GM10266 (cell line): Measurements from ENCODE around the gene NFKB2.

Experiments used
- DNase-seq: peaks from one replicate; pipeline ENCODE4 v3.0.0; 2012; ENCODE audit errors: extremely low spot score
- TF ChIP-seq, protein P1 (sequence below): IDR thresholded peaks from 2 replicates; pipeline ENCODE4 v1.5.1; 2012; ENCODE audit warnings: mild to moderate bottlenecking, low read depth; ENCODE audit not compliant: control insufficient read depth, insufficient read depth; ENCODE audit errors: missing control alignments

Gene NFKB2

GRCh38 chr10:102413053-102413705 lies 17.7 kb downstream of the NFKB2 start:
- TF ChIP-seq, protein P1, sequence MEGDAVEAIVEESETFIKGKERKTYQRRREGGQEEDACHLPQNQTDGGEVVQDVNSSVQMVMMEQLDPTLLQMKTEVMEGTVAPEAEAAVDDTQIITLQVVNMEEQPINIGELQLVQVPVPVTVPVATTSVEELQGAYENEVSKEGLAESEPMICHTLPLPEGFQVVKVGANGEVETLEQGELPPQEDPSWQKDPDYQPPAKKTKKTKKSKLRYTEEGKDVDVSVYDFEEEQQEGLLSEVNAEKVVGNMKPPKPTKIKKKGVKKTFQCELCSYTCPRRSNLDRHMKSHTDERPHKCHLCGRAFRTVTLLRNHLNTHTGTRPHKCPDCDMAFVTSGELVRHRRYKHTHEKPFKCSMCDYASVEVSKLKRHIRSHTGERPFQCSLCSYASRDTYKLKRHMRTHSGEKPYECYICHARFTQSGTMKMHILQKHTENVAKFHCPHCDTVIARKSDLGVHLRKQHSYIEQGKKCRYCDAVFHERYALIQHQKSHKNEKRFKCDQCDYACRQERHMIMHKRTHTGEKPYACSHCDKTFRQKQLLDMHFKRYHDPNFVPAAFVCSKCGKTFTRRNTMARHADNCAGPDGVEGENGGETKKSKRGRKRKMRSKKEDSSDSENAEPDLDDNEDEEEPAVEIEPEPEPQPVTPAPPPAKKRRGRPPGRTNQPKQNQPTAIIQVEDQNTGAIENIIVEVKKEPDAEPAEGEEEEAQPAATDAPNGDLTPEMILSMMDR: no peak
- peak; percentile 79 for DNase-seq

DNA sequence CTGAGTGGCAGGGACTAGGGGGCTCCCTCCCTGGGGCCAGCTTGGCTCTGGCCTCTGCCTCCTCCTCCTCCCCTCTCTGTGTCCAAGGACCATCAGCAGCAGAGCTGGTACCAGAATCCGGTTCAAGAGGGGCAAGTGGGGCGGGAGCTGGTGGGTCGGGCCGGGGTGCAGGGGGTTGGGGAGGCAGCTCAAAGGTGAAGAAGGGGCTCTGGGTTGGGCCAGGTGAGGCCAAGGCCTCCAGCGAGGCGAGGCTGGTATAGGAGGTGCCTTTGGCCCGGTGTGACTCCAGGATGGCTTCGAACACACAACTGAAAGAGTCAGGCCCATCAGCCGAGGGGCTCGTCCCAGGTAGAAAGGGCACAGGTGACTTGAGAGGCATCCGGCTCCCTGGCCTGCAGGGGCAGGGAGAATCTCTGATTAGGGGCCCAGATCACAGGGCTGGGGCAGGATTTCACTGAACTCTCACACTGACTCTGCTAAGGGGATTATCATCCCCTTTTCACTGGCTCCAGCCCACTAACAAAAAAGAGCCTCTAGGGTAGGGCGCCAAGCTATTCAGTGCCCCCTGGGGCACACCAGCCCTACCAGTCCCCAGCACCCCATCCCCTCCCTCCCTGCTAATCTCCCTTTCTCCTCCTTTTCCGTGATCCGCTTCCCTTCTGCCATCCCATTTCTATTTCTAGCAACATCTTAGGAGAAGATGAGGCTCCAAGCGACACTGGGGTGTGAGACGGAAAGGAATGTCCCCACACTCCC lies 18.5 kb downstream of the NFKB2 start:
- TF ChIP-seq, protein P1: no peak
- no peak for DNase-seq

- TF ChIP-seq, protein P1: no peak
- DNase-seq: no peak
These were observed 19.2 kb downstream of the NFKB2 start for GRCh38 chr10:102414749-102415148.

GRCh38 chr10:102416283-102416682 lies 20.8 kb downstream of the NFKB2 start:
- no peak for DNase-seq

GRCh38 chr10:102416695-102417094 lies 21.2 kb downstream of the NFKB2 start:
- DNase-seq: no peak
- TF ChIP-seq, protein P1: no peak

More at GRCh38 chr10:102416283-102416682, 20.8 kb downstream of the NFKB2 start:
- TF ChIP-seq, protein P1: no peak

GRCh38 chr10:102418622-102419268 lies 23.2 kb downstream of the NFKB2 start, which contains the start of gene PSD:
TSS of gene PSD (minus strand) at chr10:102418785. CDS start at chr10:102417038, 1,747 bp downstream.
- no peak for DNase-seq

More at GRCh38 chr10:102418622-102419268, 23.2 kb downstream of the NFKB2 start, which contains the start of gene PSD:
- TF ChIP-seq, protein P1: no peak
